ENCODE data around the gene MBTD1. TPM values are rescaled to one million over a fixed set of nuclear protein-coding genes. Genes with fewer than 3 reads are reported as not detected.

MBTD1 gene
- total RNA-seq, 1 experiment from 2014 or later: 40.6 TPM

DNA sequence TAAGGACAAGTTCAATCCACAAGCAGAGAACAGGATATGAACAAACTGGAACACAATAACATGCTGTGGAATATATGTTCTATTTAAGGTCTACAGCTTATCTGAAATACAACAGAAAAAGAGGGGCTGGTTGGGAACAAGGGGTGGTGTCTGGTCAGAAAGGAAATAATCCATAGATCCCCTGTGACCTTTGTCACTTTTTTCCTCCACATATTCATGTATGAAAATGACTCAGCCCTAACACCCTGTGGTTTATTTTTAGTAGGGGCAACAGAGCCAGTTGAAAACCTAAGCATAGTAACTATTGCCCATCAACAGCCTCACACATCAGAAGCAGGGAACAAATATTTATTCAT, 126.9 kb downstream of the MBTD1 start (continued):
- TF ChIP-seq, protein P1, sequence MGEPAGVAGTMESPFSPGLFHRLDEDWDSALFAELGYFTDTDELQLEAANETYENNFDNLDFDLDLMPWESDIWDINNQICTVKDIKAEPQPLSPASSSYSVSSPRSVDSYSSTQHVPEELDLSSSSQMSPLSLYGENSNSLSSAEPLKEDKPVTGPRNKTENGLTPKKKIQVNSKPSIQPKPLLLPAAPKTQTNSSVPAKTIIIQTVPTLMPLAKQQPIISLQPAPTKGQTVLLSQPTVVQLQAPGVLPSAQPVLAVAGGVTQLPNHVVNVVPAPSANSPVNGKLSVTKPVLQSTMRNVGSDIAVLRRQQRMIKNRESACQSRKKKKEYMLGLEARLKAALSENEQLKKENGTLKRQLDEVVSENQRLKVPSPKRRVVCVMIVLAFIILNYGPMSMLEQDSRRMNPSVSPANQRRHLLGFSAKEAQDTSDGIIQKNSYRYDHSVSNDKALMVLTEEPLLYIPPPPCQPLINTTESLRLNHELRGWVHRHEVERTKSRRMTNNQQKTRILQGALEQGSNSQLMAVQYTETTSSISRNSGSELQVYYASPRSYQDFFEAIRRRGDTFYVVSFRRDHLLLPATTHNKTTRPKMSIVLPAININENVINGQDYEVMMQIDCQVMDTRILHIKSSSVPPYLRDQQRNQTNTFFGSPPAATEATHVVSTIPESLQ (CRISPR knock-in tag; IDR thresholded peaks at IDR 0.05): no peak
- TF ChIP-seq ZNF138 (CRISPR knock-in tag; conservative IDR thresholded peaks at IDR 0.05) (no peak), FOXK1 (CRISPR knock-in tag; IDR thresholded peaks at IDR 0.05) (no peak)
- TF ChIP-seq, protein P2, sequence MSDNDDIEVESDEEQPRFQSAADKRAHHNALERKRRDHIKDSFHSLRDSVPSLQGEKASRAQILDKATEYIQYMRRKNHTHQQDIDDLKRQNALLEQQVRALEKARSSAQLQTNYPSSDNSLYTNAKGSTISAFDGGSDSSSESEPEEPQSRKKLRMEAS (CRISPR knock-in tag; IDR thresholded peaks at IDR 0.05): no peak

DNA sequence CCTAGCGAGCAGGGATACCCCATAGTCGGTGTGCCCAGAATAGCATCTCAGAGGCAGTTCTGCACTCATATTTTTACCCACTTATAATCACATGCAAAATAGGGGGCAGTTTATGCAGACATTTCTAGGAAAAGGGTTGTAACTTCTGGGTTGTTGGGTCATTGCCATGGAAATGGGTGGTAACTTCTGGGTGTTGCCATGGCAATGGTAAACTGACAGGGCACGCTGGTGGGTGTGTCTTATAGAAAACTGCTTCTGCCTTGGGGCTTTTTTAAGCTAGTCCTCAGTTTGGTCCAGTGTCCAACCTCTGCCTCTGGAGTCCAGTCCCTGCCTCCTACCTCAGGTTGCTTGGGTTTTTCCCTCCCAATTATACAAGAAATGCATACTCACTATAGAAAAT, 131.8 kb downstream of the MBTD1 start:
- Mint-ChIP-seq H3K27ac (no peak overlapping the region), H3K27me3 (ENCODE audit: low read depth) (no peaks in the 10 kb centered on the region; the same call in 1 of the 2 replicates), H3K4me3 (no peak overlapping the region), H3K4me1 (no peaks in the 10 kb centered on the region), H3K36me3 (no peaks in the 10 kb centered on the region), H3K9me3 (no peaks in the 10 kb centered on the region)
- ChIA-PET CTCF (no interaction called here), POLR2A (no interaction called here)
- DNase-seq (ENCODE audit: low spot score): peak; percentile 20
- TF ChIP-seq MYBL2 (CRISPR knock-in tag; IDR thresholded peaks at IDR 0.05) (no peak), ZNF263 (CRISPR knock-in tag; IDR thresholded peaks at IDR 0.05; ENCODE audit: low read depth) (no peak), ZBTB21 (CRISPR knock-in tag; IDR thresholded peaks at IDR 0.05; ENCODE audit: borderline replicate concordance) (no peak), RORB (CRISPR knock-in tag; IDR thresholded peaks at IDR 0.05) (no peak), ESRRA (CRISPR knock-in tag; IDR thresholded peaks at IDR 0.05; ENCODE audit: borderline replicate concordance) (no peak), HMGA2 (CRISPR knock-in tag; IDR thresholded peaks at IDR 0.05) (no peak), JUN (CRISPR knock-in tag; IDR thresholded peaks at IDR 0.05) (no peak), FOXJ3 (CRISPR knock-in tag; IDR thresholded peaks at IDR 0.05; ENCODE audit: borderline replicate concordance) (no peak), ZNF121 (CRISPR knock-in tag; IDR thresholded peaks at IDR 0.05) (no peak)
- TF ChIP-seq, protein P3, sequence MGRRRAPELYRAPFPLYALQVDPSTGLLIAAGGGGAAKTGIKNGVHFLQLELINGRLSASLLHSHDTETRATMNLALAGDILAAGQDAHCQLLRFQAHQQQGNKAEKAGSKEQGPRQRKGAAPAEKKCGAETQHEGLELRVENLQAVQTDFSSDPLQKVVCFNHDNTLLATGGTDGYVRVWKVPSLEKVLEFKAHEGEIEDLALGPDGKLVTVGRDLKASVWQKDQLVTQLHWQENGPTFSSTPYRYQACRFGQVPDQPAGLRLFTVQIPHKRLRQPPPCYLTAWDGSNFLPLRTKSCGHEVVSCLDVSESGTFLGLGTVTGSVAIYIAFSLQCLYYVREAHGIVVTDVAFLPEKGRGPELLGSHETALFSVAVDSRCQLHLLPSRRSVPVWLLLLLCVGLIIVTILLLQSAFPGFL (CRISPR knock-in tag; IDR thresholded peaks at IDR 0.05; ENCODE audit: borderline replicate concordance): no peak
- TF ChIP-seq, protein P1 (CRISPR knock-in tag; IDR thresholded peaks at IDR 0.05): no peak
- TF ChIP-seq, protein P4, sequence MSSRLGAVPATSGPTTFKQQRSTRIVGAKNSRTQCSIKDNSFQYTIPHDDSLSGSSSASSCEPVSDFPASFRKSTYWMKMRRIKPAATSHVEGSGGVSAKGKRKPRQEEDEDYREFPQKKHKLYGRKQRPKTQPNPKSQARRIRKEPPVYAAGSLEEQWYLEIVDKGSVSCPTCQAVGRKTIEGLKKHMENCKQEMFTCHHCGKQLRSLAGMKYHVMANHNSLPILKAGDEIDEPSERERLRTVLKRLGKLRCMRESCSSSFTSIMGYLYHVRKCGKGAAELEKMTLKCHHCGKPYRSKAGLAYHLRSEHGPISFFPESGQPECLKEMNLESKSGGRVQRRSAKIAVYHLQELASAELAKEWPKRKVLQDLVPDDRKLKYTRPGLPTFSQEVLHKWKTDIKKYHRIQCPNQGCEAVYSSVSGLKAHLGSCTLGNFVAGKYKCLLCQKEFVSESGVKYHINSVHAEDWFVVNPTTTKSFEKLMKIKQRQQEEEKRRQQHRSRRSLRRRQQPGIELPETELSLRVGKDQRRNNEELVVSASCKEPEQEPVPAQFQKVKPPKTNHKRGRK (CRISPR knock-in tag; IDR thresholded peaks at IDR 0.05; ENCODE audit: borderline replicate concordance): no peak
- peak; percentile 26; the same call in 1 of the 2 replicates for ATAC-seq

Other genes starting within 250 kb of the MBTD1 start
- gene SPAG9, start 139.2 kb downstream of the MBTD1 start, total RNA-seq (2021): 39.6 to 51.9 TPM (median 41.4 TPM) in 3 replicates
- gene NME1, start 106.5 kb downstream of the MBTD1 start, total RNA-seq (2021): 210 to 238 TPM (median 210 TPM) in 3 replicates
- gene NME2, start 93.6 kb downstream of the MBTD1 start, total RNA-seq (2021): 746 to 781 TPM (median 746 TPM) in 3 replicates
- 67.4 to 74.4 TPM (median 68.8 TPM) in 3 replicates for gene UTP18, start 497 bp upstream of the MBTD1 start, total RNA-seq (2021)

All from WTC11 (cell line).